ENCODE measurements around the gene NCKAP5. TPM values are rescaled to one million over a fixed set of nuclear protein-coding genes. Genes with fewer than 3 reads are reported as not detected.
A peak's percentile ranks its signal among the peaks of the same experiment; 100 is the strongest.

The NCKAP5 gene
- total RNA-seq, 1 experiment from 2014 or later, result 3.2 TPM

DNA sequence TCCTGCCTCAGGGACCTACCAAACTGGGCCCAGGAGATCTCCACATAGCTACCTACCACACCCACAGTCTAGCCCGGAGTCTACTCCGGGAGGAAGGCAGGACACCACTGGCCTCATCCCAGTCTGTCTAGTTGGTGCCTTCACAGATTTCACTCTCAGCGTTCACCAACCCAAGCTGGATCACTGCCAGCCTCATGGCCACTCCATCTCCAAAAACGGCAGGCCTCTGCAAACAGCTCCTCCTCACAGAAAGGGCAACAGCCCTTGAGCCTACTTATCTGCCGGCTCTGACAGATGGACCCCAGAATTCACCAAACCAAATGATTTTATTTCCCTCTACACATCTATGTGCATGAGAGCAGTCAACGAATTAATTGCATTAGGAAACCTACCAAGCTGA is 61.3 kb downstream of the NCKAP5 start:
- H4K20me1 ChIP-seq (ENCODE audit: low read length), result no peaks in the 10 kb centered on the region
- H3K27ac ChIP-seq (ENCODE audit: low read length), result peak overlapping the region; percentile 0; the same call in 1 of the 2 replicates
- peaks cover 55% of the 10 kb centered on the region for H3K4me1 ChIP-seq (ENCODE audit: insufficient read depth, low read length)
- ChIA-PET CTCF (no interaction called here), POLR2A (ENCODE audit: unreplicated experiment) (no interaction called here)
- ATAC-seq (no peak), DNase-seq (no peak)
- H3K9me2 ChIP-seq (replicated peaks; ENCODE audit: low read length), result no peaks in the 10 kb centered on the region
- H3K9ac ChIP-seq (ENCODE audit: low read length), result no peak overlapping the region
- no TSS peak for BruUV-seq (replicated peaks)
- H3K9me3 ChIP-seq (ENCODE audit: low read length), result no peaks in the 10 kb centered on the region
- H3K4me3 ChIP-seq (ENCODE audit: low read length), result no peak overlapping the region
- TF ChIP-seq, protein P1, sequence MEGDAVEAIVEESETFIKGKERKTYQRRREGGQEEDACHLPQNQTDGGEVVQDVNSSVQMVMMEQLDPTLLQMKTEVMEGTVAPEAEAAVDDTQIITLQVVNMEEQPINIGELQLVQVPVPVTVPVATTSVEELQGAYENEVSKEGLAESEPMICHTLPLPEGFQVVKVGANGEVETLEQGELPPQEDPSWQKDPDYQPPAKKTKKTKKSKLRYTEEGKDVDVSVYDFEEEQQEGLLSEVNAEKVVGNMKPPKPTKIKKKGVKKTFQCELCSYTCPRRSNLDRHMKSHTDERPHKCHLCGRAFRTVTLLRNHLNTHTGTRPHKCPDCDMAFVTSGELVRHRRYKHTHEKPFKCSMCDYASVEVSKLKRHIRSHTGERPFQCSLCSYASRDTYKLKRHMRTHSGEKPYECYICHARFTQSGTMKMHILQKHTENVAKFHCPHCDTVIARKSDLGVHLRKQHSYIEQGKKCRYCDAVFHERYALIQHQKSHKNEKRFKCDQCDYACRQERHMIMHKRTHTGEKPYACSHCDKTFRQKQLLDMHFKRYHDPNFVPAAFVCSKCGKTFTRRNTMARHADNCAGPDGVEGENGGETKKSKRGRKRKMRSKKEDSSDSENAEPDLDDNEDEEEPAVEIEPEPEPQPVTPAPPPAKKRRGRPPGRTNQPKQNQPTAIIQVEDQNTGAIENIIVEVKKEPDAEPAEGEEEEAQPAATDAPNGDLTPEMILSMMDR (conservative IDR thresholded peaks at IDR 0.05; ENCODE audit: low read depth, low read length), result no peak
- TF ChIP-seq EZH2phosphoT487 (IDR thresholded peaks at IDR 0.05; ENCODE audit: borderline replicate concordance, low read length) (no peak), EZH2 (IDR thresholded peaks at IDR 0.05; ENCODE audit: low read length, unreplicated experiment) (no peak)
- peak overlapping the region; percentile 4; the same call in 1 of the 2 replicates for H3K4me2 ChIP-seq (ENCODE audit: low read length)
- H3F3A ChIP-seq (ENCODE audit: low read length, unreplicated experiment), result no peaks in the 10 kb centered on the region
- intact Hi-C loops (cut with micrococcal nuclease), result no loop called here
- H3K36me3 ChIP-seq (ENCODE audit: low read depth, low read length), result no peaks in the 10 kb centered on the region
- no peaks in the 10 kb centered on the region for H3K27me3 ChIP-seq (ENCODE audit: low read length)
- no peaks in the 10 kb centered on the region for H3K79me2 ChIP-seq (ENCODE audit: low read length)
- H2AFZ ChIP-seq (ENCODE audit: low read length), result no peak overlapping the region

DNA sequence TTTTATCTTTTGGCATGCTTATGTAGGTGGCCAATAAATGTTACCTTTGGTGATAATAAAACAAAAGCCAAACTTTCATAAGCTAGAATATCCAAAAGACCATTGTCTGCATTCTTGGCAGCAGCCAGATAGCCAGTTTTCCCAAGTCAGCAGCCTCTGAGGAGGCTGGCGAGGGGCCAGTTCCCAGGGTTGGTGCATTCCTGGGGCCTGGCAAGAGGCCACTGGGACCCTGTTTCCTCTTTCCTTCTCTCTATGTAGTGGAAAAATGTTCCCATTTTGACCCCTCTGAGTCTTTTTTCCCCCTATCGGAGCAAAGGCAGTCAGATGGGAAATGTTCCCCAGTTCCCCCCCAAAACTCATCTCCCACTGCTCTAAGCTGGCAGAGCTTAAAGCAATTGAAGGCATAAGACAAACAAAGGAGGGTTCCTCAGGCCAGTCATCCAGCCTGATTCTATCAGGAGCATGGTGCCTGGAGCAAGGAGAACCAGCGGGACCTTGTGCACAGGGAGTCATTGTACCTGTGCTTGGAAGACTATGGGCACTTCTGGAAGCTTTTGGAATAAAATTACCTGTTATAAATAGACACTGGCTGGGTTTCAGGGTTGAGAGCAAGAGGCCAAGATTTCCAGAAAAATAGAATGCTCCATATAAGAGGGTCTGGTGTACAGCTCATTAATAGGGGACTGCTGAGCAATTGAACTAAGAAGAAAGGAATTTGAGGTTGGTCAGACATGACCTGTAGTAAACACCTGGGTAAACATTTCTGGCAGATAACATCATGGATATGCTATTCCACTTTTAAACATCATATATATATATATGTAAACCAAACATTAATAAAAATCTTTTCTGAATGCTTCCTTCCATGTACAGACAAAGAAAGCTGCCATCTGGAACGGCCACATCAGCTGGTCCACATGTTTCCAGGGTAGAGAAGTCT is 63.4 kb downstream of the NCKAP5 start:
- ChIA-PET CTCF (interaction anchor here (0.5 to 1.6 kb wide), 5 partner anchors 28 to 957 kb away, joined by 3 to 5 read pairs (median 4); no protein-coding TSS in a partner anchor), POLR2A (ENCODE audit: unreplicated experiment) (interaction anchor here (0.7 kb wide), 1 partner anchor 336 kb away, joined by 3 read pairs; no protein-coding TSS in a partner anchor)
- no peaks in the 10 kb centered on the region for H3F3A ChIP-seq (ENCODE audit: low read length, unreplicated experiment)
- H3K4me3 ChIP-seq (ENCODE audit: low read length), result no peak overlapping the region; the same call in 1 of the 2 replicates
- DNase-seq, result peak; percentile 90
- no peaks in the 10 kb centered on the region for H3K79me2 ChIP-seq (ENCODE audit: low read length)
- H3K27ac ChIP-seq (ENCODE audit: low read length), result peak overlapping the region; percentile 98
- H3K36me3 ChIP-seq (ENCODE audit: low read depth, low read length), result no peaks in the 10 kb centered on the region
- no TSS peak for BruUV-seq (replicated peaks)
- H3K4me2 ChIP-seq (ENCODE audit: low read length), result peak overlapping the region; percentile 73
- no peaks in the 10 kb centered on the region for H4K20me1 ChIP-seq (ENCODE audit: low read length)
- intact Hi-C loops (cut with micrococcal nuclease), result no loop called here
- peak; percentile 89 for ATAC-seq
- H3K9me2 ChIP-seq (replicated peaks; ENCODE audit: low read length), result no peaks in the 10 kb centered on the region
- peaks cover 57% of the 10 kb centered on the region for H3K4me1 ChIP-seq (ENCODE audit: insufficient read depth, low read length)
- no peaks in the 10 kb centered on the region for H3K27me3 ChIP-seq (ENCODE audit: low read length)
- peak overlapping the region; percentile 24; the same call in 1 of the 2 replicates for H2AFZ ChIP-seq (ENCODE audit: low read length)
- TF ChIP-seq, protein P1 (conservative IDR thresholded peaks at IDR 0.05; ENCODE audit: low read depth, low read length), result no peak
- TF ChIP-seq EZH2 (IDR thresholded peaks at IDR 0.05; ENCODE audit: low read length, unreplicated experiment), result no peak
- no peak for TF ChIP-seq EZH2phosphoT487 (IDR thresholded peaks at IDR 0.05; ENCODE audit: borderline replicate concordance, low read length)
- peak overlapping the region; percentile 75 for H3K9ac ChIP-seq (ENCODE audit: low read length)
- no peaks in the 10 kb centered on the region for H3K9me3 ChIP-seq (ENCODE audit: low read length)

Measured in PC-3 (cell line).